Activated T-helper 17 cell treated with anti-CD3 and anti-CD28 coated beads, Interleukin-2, amount 50 U/mL, for 72 hours (primary cell): ENCODE data around the gene ZBED4. TPM values are rescaled to one million over a fixed set of nuclear protein-coding genes. Genes with fewer than 3 reads are reported as not detected.
"Not testable (repeated sequence)": the region's sequence is repeated elsewhere in the genome, so short reads cannot be mapped to it uniquely, and the experiment has no call there.

Experiments used
- ATAC-seq: fragments of 150-1000 bp; cut with Tn5 transposase; replicated peaks from 2 replicates; pipeline ENCODE4 v1.10.0; 2021; ENCODE audit warnings: mild to moderate bottlenecking, moderate library complexity
- H3K27ac Mint-ChIP-seq: one replicate; pipeline ENCODE4 v1.8.0; 2022; ENCODE audit warnings: mixed read lengths
- H3K27me3 Mint-ChIP-seq: one replicate; pipeline ENCODE4 v1.8.0; 2022; ENCODE audit warnings: mixed read lengths
- H3K36me3 Mint-ChIP-seq: one replicate; pipeline ENCODE4 v1.8.0; 2022; ENCODE audit warnings: low read depth, mild to moderate bottlenecking, mixed read lengths
- H3K4me1 Mint-ChIP-seq: one replicate; pipeline ENCODE4 v1.8.0; 2022; ENCODE audit warnings: mixed read lengths
- H3K4me3 Mint-ChIP-seq: one replicate; pipeline ENCODE4 v1.8.0; 2022; ENCODE audit warnings: mild to moderate bottlenecking, mixed read lengths
- H3K9me3 Mint-ChIP-seq: one replicate; pipeline ENCODE4 v1.8.0; 2022; ENCODE audit warnings: mixed read lengths
- total RNA-seq, 2 donors: library from RNA; stranded (reverse); gene quantifications; one replicate each; pipeline ENCODE4 v1.2.3, GENCODE V29; 2022

Gene ZBED4
- total RNA-seq, 2 donors from 2014 or later, result 27.1 to 28.5 TPM

DNA sequence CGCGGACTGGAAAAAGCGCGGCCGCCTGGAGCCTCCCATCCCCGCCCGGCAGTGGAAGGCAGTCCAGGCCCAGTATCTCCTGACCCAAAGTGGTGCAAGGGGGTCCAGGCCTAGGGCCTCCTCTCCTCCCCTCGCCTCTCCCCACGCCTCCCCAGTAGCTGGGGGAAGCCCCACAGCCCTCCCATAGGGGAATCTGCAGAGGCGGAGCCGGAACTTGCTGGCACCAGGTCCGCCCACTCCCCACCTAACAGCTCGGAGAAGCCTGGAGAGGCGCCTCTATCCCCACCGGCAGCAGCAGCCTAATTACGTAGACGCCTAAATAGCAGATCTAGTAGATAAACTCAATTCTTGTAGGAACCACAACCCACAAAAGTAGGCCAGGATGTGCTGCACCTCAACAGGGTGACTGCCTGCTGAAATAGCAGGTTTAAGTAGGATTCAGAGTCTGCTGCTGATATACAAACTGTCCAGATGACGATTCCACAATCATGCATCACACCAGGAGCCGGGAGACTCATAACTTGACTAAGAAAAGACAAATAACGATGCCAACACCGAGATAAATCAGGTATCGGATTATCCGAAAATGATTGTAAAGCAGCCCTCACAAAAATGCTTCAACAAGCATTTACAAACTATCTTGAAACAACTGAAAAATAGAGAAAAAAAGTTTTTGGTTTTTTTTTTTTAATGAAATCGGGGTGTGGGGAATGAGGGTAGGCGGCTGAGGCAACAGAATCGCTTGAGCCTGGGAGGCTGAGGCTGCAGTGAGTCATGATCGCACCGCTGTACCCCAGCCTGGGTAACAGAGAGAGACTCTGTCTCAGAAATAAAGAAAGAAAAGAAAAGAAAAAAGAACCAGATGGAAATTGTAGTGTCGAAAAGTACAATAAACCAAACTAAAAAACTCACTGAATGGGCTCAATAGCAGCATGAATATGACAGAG lies 14.6 kb upstream of the ZBED4 start:
- H3K4me1 Mint-ChIP-seq, result peaks cover 22% of the 10 kb centered on the region
- peak; percentile 90 for ATAC-seq
- no peaks in the 10 kb centered on the region for H3K9me3 Mint-ChIP-seq
- no peaks in the 10 kb centered on the region for H3K36me3 Mint-ChIP-seq
- no peaks in the 10 kb centered on the region for H3K27me3 Mint-ChIP-seq
- peak overlapping the region; percentile 94 for H3K27ac Mint-ChIP-seq
- peak overlapping the region; percentile 80 for H3K4me3 Mint-ChIP-seq

DNA sequence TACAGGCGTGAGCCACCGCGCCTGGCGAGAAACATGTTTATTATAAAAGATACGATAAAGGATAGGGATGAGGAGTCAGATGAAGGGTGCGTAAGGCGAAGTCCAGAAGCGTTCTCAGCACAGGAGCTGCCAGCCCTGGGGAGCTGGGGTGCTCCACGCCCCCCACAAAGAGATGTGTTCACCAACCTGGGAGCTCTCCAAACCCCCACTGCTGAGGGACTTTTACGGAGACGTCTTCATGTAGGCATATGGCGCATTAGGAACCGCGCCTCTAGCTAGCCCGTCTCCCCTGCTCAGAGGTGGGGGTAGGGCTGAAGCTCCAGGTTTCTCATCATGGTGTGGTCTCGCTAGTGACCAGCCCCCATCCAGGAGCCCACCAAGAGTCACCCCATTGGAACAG lies 8.4 kb upstream of the ZBED4 start:
- H3K36me3 Mint-ChIP-seq, result no peaks in the 10 kb centered on the region
- H3K27me3 Mint-ChIP-seq, result no peaks in the 10 kb centered on the region
- ATAC-seq, result no peak
- H3K4me1 Mint-ChIP-seq, result peaks cover 5% of the 10 kb centered on the region
- H3K9me3 Mint-ChIP-seq, result no peaks in the 10 kb centered on the region
- H3K27ac Mint-ChIP-seq, result no peak overlapping the region
- H3K4me3 Mint-ChIP-seq, result no peak overlapping the region

DNA sequence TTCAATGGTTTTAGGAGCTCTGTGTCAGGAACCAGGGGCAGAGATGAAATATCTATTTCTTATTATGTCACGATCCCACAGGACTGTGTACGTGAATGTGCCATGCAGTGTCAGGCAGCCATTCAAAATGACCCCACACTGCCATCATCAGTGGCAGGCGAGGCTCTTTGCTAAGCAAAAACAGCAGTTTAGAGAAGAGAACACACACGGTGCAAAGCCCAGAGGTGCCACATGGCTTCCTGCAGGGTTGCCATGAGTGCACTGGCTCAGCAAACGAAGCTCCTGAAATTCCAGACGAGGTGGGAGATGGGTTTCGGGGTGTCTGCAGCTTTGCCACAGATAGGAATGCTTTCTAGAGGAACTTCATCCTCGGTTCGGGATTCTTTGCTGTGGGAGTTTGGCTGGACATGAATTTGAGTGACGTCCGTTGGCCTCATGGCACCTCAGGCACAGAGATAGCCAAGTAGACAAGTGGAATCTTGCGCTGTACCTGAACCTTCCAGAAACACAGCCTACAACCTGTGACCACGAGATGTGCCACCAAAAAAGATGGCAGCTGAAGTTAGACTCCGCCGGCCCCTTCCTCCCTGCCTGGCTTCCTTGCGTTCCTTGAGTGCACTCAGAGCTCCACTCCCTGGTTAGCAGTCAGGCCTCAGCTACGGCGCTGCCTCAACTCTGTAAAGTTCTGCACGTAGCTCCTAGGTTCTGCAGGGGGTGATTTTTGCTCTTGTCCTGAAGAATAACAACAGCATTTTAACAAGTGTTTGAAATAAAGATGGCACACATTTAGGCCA lies 7.8 kb upstream of the ZBED4 start:
- ATAC-seq, result no peak
- Mint-ChIP-seq H3K4me3 (no peak overlapping the region), H3K36me3 (no peaks in the 10 kb centered on the region), H3K27ac (no peak overlapping the region), H3K9me3 (no peaks in the 10 kb centered on the region), H3K4me1 (peaks cover 5% of the 10 kb centered on the region), H3K27me3 (no peaks in the 10 kb centered on the region)

DNA sequence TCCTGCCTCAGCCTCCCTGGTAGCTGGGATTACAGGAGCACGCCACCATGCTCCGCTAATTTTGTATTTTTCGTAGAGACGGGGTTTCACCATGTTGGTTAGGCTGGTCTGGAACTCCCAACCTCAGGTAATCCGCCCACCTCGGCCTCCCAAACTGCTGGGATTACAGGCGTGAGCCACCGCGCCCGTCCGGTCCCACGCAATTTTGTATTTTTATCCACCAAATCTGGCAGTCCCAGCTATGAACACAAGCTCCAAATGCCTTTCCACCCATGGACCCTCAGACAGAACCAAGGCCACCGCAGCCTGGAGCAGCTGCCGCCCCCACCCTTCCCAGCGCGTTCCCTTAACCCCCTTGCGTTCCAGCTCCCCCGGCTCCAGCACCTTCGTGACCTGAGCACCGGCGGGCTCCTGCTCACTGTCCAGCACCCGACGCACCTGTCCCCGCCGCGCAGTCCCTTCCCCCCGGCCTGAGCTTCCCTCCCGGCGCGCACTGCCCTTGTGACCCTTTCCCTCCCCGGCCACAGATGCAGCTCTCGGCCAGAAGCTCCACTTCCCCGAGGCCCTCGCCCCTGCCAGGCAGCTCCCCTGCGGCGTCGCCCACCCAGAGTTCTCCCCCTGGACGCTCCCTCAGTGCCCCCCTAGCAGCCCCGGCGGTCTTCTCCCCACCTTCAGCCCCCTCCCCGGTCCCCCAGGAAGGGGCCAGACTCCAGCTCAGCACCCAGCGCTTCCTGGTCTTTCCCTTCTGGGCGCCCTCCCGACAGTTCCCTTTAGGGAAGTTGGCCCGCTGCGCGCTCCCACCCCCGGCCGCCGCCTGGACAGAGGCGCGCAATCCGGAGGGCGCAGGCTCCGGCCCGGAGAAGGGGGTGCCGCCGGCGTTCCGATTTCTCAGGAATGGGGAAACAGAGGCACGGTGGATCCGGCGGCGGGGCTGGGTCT lies 5.6 kb upstream of the ZBED4 start:
- no peaks in the 10 kb centered on the region for H3K27me3 Mint-ChIP-seq
- no peaks in the 10 kb centered on the region for H3K36me3 Mint-ChIP-seq
- H3K27ac Mint-ChIP-seq, result no peak overlapping the region
- H3K4me1 Mint-ChIP-seq, result peaks cover 6% of the 10 kb centered on the region
- H3K4me3 Mint-ChIP-seq, result peak overlapping the region; percentile 34
- ATAC-seq, result no peak
- no peaks in the 10 kb centered on the region for H3K9me3 Mint-ChIP-seq

DNA sequence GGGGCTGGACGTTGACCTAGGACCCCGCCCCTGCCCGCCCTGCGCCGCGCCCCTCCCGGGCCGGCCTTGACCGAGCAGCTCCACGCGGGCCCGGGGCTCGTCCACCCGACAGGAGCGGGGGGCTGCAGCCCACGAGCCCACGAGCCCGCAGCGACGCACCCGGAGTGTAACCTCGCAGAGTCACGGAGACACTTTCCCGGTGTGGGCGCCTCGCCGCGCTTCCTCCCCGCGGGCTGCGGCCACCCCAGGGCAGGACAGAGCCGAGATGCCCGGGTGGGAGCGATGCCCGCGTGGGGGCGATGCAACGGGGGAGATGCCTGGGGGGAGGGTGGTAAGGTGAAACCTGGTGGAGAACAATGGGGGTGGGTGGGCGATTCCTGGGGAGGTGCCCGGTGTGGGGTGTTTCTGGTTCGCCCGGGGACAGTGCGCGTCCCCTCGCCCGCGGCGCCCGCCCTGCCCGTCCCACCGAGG lies 4.9 kb upstream of the ZBED4 start:
- Mint-ChIP-seq H3K9me3 (no peaks in the 10 kb centered on the region), H3K4me1 (peaks cover 6% of the 10 kb centered on the region), H3K4me3 (no peak overlapping the region), H3K27ac (no peak overlapping the region), H3K27me3 (no peaks in the 10 kb centered on the region), H3K36me3 (no peaks in the 10 kb centered on the region)
- no peak for ATAC-seq

DNA sequence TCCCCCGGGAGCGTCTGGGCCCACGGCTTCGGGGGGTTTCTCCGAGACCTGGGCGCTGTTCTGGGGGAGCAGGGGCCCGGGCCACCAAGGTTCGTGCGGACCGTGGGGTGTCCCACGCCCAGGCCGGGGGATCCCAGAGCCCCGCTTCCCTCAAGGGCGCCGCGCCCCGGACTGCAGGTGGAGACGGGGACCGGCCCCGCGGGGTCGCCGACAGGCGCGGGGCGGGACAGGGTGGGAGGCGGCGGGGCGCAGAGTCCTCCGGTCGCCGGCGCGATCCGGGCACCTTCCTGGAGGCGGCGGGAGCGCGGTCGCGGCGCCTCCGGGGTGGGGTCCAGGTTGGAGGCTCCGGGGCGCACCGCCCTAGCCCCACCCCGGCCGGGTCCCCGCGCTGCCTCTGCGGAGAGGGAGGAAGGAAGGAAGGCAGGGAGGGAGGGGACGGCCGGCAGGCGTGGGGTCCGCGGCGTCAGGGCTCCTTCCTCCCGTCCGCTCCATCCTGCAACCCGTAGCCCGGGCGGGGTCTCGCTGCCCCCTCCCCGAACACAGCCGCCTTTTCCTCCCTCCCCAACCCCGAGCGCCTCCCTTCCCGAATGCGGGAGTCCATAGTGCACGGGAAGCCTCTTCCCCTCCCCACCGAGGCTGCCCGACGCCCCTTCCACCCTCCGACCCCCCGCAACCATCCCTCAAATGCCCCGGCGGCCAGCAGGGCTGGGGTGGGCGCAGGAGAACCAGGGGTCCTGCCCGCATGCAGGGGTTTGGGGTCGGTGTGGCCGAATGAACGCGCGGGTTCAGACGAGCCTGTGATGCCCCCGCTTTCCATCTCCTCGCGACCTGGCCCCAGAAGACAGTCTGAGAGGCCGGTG lies 4.3 kb upstream of the ZBED4 start:
- Mint-ChIP-seq H3K36me3 (peaks cover 1% of the 10 kb centered on the region), H3K4me3 (peak overlapping the region; percentile 64), H3K27ac (no peak overlapping the region), H3K27me3 (no peaks in the 10 kb centered on the region), H3K9me3 (no peaks in the 10 kb centered on the region), H3K4me1 (peaks cover 6% of the 10 kb centered on the region)
- ATAC-seq, result no peak

DNA sequence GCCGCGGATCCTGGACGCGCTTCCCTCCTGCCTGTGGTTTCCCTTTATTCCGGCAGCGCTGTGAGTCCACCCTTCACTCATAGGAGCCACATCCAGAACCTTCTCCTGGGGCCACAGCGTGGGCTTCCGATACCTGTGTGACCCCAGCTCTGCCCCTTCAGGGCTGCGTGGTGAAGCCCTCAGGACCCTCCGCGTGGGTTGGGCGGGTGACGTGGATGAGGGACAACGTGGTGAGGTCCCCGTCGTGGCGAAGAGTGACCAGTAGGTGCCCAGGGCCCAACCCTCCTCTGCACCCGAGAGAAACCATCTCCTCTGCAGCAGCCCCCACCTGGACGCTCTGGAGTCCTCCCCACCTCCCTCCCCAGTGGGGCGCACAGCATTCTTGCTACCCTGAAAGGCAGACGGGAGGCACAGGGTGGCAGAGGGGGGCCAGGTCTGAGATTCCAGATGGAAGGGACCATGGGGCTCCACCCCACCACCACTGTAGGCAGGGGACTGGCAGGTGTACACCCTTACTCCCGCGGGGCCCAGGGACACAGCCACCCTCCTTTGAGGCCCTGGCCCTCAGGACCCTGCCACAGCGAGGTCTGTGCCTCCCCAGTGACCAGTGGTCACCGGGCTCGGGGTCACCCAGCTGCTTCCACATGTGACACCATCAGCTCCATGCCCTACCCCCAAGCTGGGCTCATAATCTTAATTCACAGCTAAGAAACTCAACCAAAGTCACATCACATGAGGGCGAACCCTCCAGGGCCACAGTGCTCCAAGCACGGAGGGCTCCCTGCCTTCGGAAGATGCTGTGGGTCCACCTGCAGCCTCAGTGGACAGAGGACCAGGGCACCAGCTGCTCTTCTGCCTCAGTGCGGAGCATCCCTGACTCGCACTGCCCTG lies 3.4 kb upstream of the ZBED4 start:
- Mint-ChIP-seq H3K27ac (no peak overlapping the region), H3K36me3 (peaks cover 5% of the 10 kb centered on the region)

DNA sequence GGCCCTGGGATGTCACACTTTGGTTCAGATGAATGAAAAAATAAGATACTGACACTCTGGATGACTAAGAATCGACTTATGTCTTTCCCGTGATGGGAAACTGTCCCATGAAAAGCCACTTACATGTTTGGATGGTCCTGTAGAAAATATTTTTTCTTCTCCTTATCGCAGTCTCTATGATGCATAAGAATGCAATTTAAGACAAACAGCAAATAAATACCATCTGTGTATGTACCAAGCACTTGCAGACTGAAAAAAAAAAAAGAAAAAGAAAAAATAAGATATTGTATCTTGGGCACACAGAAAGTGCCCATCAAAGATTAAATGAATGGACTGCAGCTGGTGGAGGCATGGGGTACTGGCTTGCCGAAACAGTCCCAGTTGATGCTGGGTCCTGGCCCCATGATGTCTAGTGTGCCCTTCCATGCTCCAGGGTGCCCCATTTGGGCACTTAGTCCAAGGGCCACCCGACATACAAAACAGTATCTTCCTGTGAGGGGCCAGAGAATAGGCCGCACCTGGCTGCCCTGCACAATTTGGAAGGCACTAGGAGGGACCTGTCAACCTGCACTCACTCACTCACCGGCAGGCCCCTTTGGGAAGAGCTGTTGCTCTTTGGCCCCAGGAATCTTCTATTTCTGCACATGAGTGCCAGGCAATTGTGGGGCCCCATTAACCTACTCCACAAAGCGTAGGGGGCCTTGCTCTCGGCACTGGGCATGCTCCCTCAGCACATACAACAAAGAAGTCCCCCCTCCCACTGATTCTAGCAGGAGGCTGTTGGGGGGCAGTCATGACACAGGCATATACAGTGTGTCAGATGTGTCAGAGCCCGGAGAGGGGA lies 2.5 kb upstream of the ZBED4 start:
- no peak for ATAC-seq
- Mint-ChIP-seq H3K36me3 (peaks cover 5% of the 10 kb centered on the region), H3K9me3 (no peaks in the 10 kb centered on the region), H3K27ac (peak overlapping the region; percentile 48), H3K4me1 (peaks cover 18% of the 10 kb centered on the region), H3K27me3 (no peaks in the 10 kb centered on the region), H3K4me3 (peak overlapping the region; percentile 64)

More for the DNA sequence above, 3.4 kb upstream of the ZBED4 start:
- H3K4me1 Mint-ChIP-seq, result peaks cover 9% of the 10 kb centered on the region
- H3K9me3 Mint-ChIP-seq, result no peaks in the 10 kb centered on the region
- no peak for ATAC-seq
- peak overlapping the region; percentile 64 for H3K4me3 Mint-ChIP-seq
- no peaks in the 10 kb centered on the region for H3K27me3 Mint-ChIP-seq

DNA sequence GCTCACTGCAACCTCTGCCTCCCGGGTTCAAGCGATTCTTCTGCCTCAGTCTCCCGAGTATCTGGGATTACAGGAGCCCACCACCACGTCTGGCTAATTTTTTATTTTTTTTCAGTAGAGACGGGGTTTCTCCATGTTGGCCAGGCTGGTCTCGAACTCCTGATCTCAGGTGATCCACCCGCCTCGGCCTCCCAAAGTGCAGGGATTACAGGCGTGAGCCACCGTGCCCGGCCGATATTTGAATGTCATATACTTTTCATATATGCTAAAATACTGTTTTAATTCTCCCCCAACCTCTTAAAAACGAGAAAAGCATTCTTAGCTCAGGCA lies 1.1 kb upstream of the ZBED4 start:
- peak overlapping the region; percentile 64 for H3K4me3 Mint-ChIP-seq
- H3K27ac Mint-ChIP-seq, result not testable (repeated sequence)

DNA sequence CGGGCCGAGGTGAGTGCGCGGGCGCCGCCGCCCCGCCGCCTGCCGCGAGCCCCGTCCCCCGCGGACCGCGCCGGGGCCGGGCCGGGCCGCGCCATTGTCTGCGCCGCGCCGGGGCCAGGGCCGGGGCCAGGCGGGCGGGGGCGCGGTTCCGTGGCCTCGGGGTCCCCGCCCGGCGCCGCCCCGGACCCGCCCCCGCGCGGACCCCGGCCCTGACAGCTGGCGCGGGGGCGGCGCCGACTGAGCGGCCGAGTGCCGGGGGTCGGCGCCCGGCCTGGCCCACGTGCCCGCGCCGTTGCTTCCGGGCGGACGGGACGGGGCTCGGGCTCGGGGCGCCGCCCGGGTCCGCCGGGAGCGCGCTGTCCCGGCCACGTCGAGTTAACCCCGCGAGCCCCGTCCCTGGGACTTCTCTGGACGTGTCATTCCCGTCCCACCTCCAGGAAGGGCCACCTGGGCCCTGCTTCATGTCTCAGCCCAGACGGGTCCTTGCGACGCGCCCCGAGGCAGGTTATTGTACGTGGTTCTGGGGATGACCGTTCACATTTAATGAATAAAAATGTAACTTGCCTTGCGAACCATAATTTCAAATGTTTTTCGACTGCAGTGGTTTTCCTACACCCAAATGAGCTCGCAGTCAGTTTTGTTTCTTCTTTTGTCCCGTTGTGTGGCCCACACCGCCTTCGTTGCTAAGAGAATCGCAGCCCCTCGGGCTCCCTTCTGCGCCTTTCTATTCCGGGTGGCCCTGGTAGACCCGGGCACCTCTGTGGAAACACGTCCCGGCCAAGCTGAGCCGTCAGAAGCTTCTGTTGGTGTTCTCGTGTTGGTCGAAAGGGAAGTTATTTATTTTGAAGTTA lies 562 bp downstream of the ZBED4 start:
- ATAC-seq, result peak; percentile 40
- H3K27ac Mint-ChIP-seq, result peak overlapping the region; percentile 91
- no peaks in the 10 kb centered on the region for H3K9me3 Mint-ChIP-seq
- H3K36me3 Mint-ChIP-seq, result peaks cover 5% of the 10 kb centered on the region
- H3K4me3 Mint-ChIP-seq, result peak overlapping the region; percentile 98
- no peaks in the 10 kb centered on the region for H3K27me3 Mint-ChIP-seq
- peaks cover 24% of the 10 kb centered on the region for H3K4me1 Mint-ChIP-seq

More for the DNA sequence above, 1.1 kb upstream of the ZBED4 start:
- H3K36me3 Mint-ChIP-seq, H3K9me3 Mint-ChIP-seq, ATAC-seq, H3K27me3 Mint-ChIP-seq: not testable (repeated sequence)
- H3K4me1 Mint-ChIP-seq, result peaks cover 19% of the 10 kb centered on the region

DNA sequence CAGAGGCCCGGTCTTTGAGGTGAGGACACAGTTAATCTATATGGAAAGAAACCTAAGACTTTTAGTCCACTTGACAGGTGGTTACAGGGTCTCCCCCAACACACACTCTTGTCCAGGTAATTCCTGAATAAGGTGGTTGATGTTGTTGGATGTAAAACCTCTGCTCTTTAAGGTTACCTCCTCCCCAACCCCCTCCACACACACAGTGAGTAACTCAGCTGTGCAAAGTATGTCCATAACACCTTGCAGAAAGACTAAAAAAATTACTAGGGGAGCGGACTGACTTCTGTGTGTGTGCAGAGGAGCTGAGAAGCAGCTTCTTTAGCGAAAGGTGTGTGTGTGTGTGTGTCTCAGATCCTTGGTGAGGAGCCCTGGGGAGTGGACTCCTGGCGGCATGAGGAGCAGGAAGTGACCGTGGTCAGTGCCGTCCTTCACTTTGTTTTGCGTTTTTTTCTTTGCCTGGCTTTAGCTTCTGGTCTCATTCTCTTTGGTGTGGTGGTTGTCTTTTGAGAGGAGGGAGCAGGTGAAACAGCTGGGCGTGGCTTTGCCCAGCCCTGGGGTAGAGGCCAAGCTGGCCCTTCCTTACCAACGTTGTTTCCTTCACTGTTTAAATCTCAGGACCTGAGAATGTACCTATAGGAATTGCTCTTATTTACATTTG lies 1.7 kb downstream of the ZBED4 start:
- Mint-ChIP-seq H3K4me3 (peak overlapping the region; percentile 98), H3K36me3 (peaks cover 5% of the 10 kb centered on the region), H3K27ac (peak overlapping the region; percentile 91), H3K27me3 (no peaks in the 10 kb centered on the region), H3K4me1 (peaks cover 25% of the 10 kb centered on the region), H3K9me3 (no peaks in the 10 kb centered on the region)
- no peak for ATAC-seq
